ENCODE data around the gene COIL. TPM values are rescaled to one million over a fixed set of nuclear protein-coding genes. Genes with fewer than 3 reads are reported as not detected.
A peak's percentile ranks its signal among the peaks of the same experiment; 100 is the strongest.

Gene COIL
- total and polyA plus RNA-seq, 2 of the 13 experiments (the other 11 are each of a cell fraction or from before 2014, with no cell fraction given), result 8.1 to 29.4 TPM

GRCh38 chr17:56960596-56961538 lies at the start of gene COIL (continued):
- TF ChIP-seq ZNF281 (CRISPR knock-in tag; IDR thresholded peaks at IDR 0.05; ENCODE audit: borderline replicate concordance) (peak; percentile 17; the same call in 1 of the 2 replicates), JUN (CRISPR knock-in tag; IDR thresholded peaks at IDR 0.05) (peak; percentile 59; the same call in 1 of the 2 replicates), JUND (CRISPR knock-in tag; IDR thresholded peaks at IDR 0.05) (peak; percentile 70; the same call in 1 of the 2 replicates), CEBPZ (IDR thresholded peaks at IDR 0.05; ENCODE audit: low read length) (no peak), HMGXB3 (CRISPR knock-in tag; IDR thresholded peaks at IDR 0.05; ENCODE audit: borderline replicate concordance) (peak; percentile 64; the same call in 1 of the 2 replicates), ZNF205 (CRISPR knock-in tag; IDR thresholded peaks at IDR 0.05) (peak; percentile 64), SKIL (CRISPR knock-in tag; IDR thresholded peaks at IDR 0.05; ENCODE audit: borderline replicate concordance) (peak; percentile 63; the same call in 1 of the 2 replicates), PRDM15 (CRISPR knock-in tag; IDR thresholded peaks at IDR 0.05) (no peak), ZMAT3 (CRISPR knock-in tag; conservative IDR thresholded peaks at IDR 0.05) (peak; percentile 94)
